Endothelial cell of umbilical vein (primary cell): ENCODE results near the gene MINDY4.

Source experiments
- CTCF ChIP-seq, 2 donors: IDR thresholded peaks; 1 replicate in 1 of 2; 2 replicates in 1 of 2; pipeline ENCODE4 v1.5.1; 2011; ENCODE audit warnings: low read length in 2 of 2, mild to moderate bottlenecking in 2 of 2, moderate library complexity in 2 of 2, control low read depth in 1 of 2, inconsistent platforms in 1 of 2, low read depth in 1 of 2; ENCODE audit not compliant: insufficient read depth in 1 of 2; ENCODE audit errors: extremely low read depth in 1 of 2
- EZH2 ChIP-seq: IDR thresholded peaks from 2 replicates; pipeline ENCODE4 v1.6.1; 2012; ENCODE audit warnings: borderline replicate concordance, low read depth, mild to moderate bottlenecking, moderate library complexity, low read length, inconsistent platforms; ENCODE audit not compliant: severe bottlenecking
- FOS ChIP-seq: IDR thresholded peaks from 2 replicates; pipeline ENCODE4 v1.6.1; 2011; ENCODE audit warnings: mild to moderate bottlenecking, low read length, moderate library complexity, borderline replicate concordance; ENCODE audit not compliant: insufficient read depth
- GATA2 ChIP-seq: IDR thresholded peaks from 2 replicates; pipeline ENCODE4 v1.7.0; 2011; ENCODE audit warnings: low read depth, mild to moderate bottlenecking, moderate library complexity, mixed read lengths, low read length; ENCODE audit not compliant: insufficient read length, insufficient read depth
- JUN ChIP-seq: IDR thresholded peaks from 2 replicates; pipeline ENCODE4 v1.6.1; 2011; ENCODE audit warnings: borderline replicate concordance, low read depth; ENCODE audit not compliant: insufficient read length, insufficient read depth
- MYC ChIP-seq: IDR thresholded peaks from one replicate; pipeline ENCODE4 v1.6.1; 2011; ENCODE audit warnings: mild to moderate bottlenecking, low read depth, low read length

GRCh38 chr7:30901856-30902255 is 130.6 kb downstream of the MINDY4 start:
- TF ChIP-seq MYC (no peak), CTCF (IDR thresholded peaks at IDR 0.05; ENCODE audit: extremely low read depth in 1 of 2, insufficient read depth in 1 of 2, low read depth in 1 of 2, low read length in 2 of 2) (no peak), EZH2 (no peak), FOS (no peak), JUN (no peak), GATA2 (no peak)
